ENCODE results near the gene CENPVL2.
"Not testable (repeated sequence)": the region's sequence is repeated elsewhere in the genome, so short reads cannot be mapped to it uniquely, and the experiment has no call there.

Gene CENPVL2

GRCh38 chrX:51682720-51683062 is at the start of gene CENPVL2:
TSS of gene CENPVL2 (minus strand) at chrX:51682831. CDS start at chrX:51682831, 0 bp downstream.
- DNase-seq (ENCODE audit: low read depth) = not testable (repeated sequence)

- no peak for DNase-seq (ENCODE audit: low read depth)
Observed at GRCh38 chrX:51728202-51728601, 45.6 kb upstream of the CENPVL2 start.

- DNase-seq (ENCODE audit: low read depth) = not testable (repeated sequence)
Observed at GRCh38 chrX:51712943-51713647, 30.5 kb upstream of the CENPVL2 start.

- DNase-seq (ENCODE audit: low read depth) = not testable (repeated sequence)
Observed at GRCh38 chrX:51710277-51711164, 27.9 kb upstream of the CENPVL2 start, which contains the start of gene CENPVL1. TSS of gene CENPVL1 (plus strand) at chrX:51710512. CDS start at chrX:51710512, 0 bp downstream.

GRCh38 chrX:51697397-51697796 is 14.8 kb upstream of the CENPVL2 start:
- DNase-seq (ENCODE audit: low read depth) = no peak

GRCh38 chrX:51694254-51694653 is 11.6 kb upstream of the CENPVL2 start:
- no peak for DNase-seq (ENCODE audit: low read depth)

- not testable (repeated sequence) for DNase-seq (ENCODE audit: low read depth)
Observed at GRCh38 chrX:51681808-51682719, 567 bp downstream of the CENPVL2 start.

- DNase-seq (ENCODE audit: low read depth) = not testable (repeated sequence)
Observed at GRCh38 chrX:51679689-51680433, 2.8 kb downstream of the CENPVL2 start.

- no peak for DNase-seq (ENCODE audit: low read depth)
Observed at GRCh38 chrX:51665981-51666380, 16.6 kb downstream of the CENPVL2 start.

- no peak for DNase-seq (ENCODE audit: low read depth)
Observed at GRCh38 chrX:51643377-51643776, 39.3 kb downstream of the CENPVL2 start.

GRCh38 chrX:51641421-51642021 is 41.1 kb downstream of the CENPVL2 start:
- DNase-seq (ENCODE audit: low read depth) = no peak

GRCh38 chrX:51636511-51636910 is 46.1 kb downstream of the CENPVL2 start:
- not testable (repeated sequence) for DNase-seq (ENCODE audit: low read depth)
